B cell (primary cell): ENCODE measurements around the gene TMEM129. TPM values are rescaled to one million over a fixed set of nuclear protein-coding genes. Genes with fewer than 3 reads are reported as not detected.

Experiments
- ATAC-seq: fragments of 200-7000 bp; cut with Tn5 transposase; one replicate; pipeline ENCODE4 v1.10.0; 2021; ENCODE audit warnings: low read depth, mild to moderate bottlenecking, moderate number of reproducible peaks, moderate library complexity
- CTCF ChIA-PET: fragments of 350-600 bp; sonication (Branson Sonifier 250); formaldehyde crosslinking; loops from one replicate; lab custom pipeline; 2021; ENCODE audit warnings: antibody characterized with exemption, inconsistent platforms; lab: Charles Lee
- POLR2A ChIA-PET: fragments of 350-600 bp; sonication (Branson Sonifier 250); formaldehyde crosslinking; loops from one replicate; lab custom pipeline; 2021; ENCODE audit warnings: antibody characterized with exemption; lab: Charles Lee
- DNase-seq: peaks from one replicate; pipeline ENCODE4 v3.0.0; 2013
- H2AFZ ChIP-seq: 2 replicates; pipeline ENCODE4 v1.6.1; 2012; ENCODE audit warnings: mild to moderate bottlenecking, low read depth, low read length; ENCODE audit not compliant: insufficient read depth, poor library complexity, severe bottlenecking
- H3K27ac ChIP-seq, 2 donors: 1 replicate in 1 of 2; 2 replicates in 1 of 2; pipeline ENCODE4 v1.5.1; 2012 to 2013; ENCODE audit warnings: low read length in 2 of 2, mild to moderate bottlenecking in 2 of 2, moderate library complexity in 1 of 2
- H3K27me3 ChIP-seq, 4 experiments: fragments of 200-600 bp in 1 of 4; sonication (generic) in 1 of 4; replicated peaks in 1 of 4; 1 replicate in 2 of 4; 2 replicates in 2 of 4; pipeline versions ENCODE4 v1.6.1 to v1.7.0; 2013 to 2016; ENCODE audit warnings: low read length in 3 of 4, mild to moderate bottlenecking in 2 of 4, mixed read lengths in 1 of 4, moderate library complexity in 1 of 4; ENCODE audit not compliant: insufficient read depth in 4 of 4, control insufficient read depth in 3 of 4; ENCODE audit errors: control extremely low read depth in 1 of 4
- H3K36me3 ChIP-seq, 2 experiments: replicated peaks in 1 of 2; 1 replicate in 1 of 2; 2 replicates in 1 of 2; pipeline versions ENCODE4 v1.6.1 to v1.7.1; 2013; ENCODE audit warnings: low read length in 1 of 2; ENCODE audit not compliant: insufficient read depth in 2 of 2, control insufficient read depth in 1 of 2; ENCODE audit errors: control extremely low read depth in 1 of 2, extremely low read depth in 1 of 2
- H3K4me1 ChIP-seq, 2 donors: fragments of 200-600 bp in 1 of 2; sonication (generic) in 1 of 2; 1 replicate in 1 of 2; 2 replicates in 1 of 2; pipeline versions ENCODE4 v1.5.1 to v1.6.1; 2013 to 2017; ENCODE audit warnings: low read length in 2 of 2; ENCODE audit not compliant: control insufficient read depth in 2 of 2, insufficient read depth in 2 of 2
- H3K4me2 ChIP-seq: replicated peaks from 2 replicates; pipeline ENCODE3; 2012; ENCODE audit warnings: mild to moderate bottlenecking, low read depth, low read length; ENCODE audit not compliant: poor library complexity, severe bottlenecking
- H3K4me3 ChIP-seq, 5 experiments: fragments of 200-600 bp in 1 of 5; sonication (generic) in 1 of 5; 1 replicate in 3 of 5; 2 replicates in 2 of 5; pipeline versions ENCODE4 v1.5.1 to v1.7.0; 2011 to 2016; ENCODE audit warnings: low read length in 4 of 5, mild to moderate bottlenecking in 4 of 5, low read depth in 2 of 5, control low read depth in 1 of 5, moderate library complexity in 1 of 5; ENCODE audit not compliant: insufficient read depth in 1 of 5; ENCODE audit errors: control extremely low read depth in 1 of 5, extremely low read depth in 1 of 5
- H3K79me2 ChIP-seq: fragments of 200-600 bp; sonication (generic); one replicate; pipeline ENCODE4 v1.6.0; 2016; ENCODE audit warnings: low read length; ENCODE audit not compliant: control insufficient read depth, insufficient read depth
- H3K9ac ChIP-seq: fragments of 200-600 bp; sonication (generic); 2 replicates; pipeline ENCODE4 v1.6.1; 2017; ENCODE audit warnings: mild to moderate bottlenecking, low read length, moderate library complexity
- H3K9me3 ChIP-seq, 3 donors: one replicate each; pipeline versions ENCODE4 v1.6.1 to v1.7.1; 2013; ENCODE audit warnings: low read length in 2 of 3; ENCODE audit not compliant: control insufficient read depth in 2 of 3, insufficient read depth in 1 of 3; ENCODE audit errors: control extremely low read depth in 1 of 3
- H4K20me1 ChIP-seq: 2 replicates; pipeline ENCODE4 v1.6.0; 2012; ENCODE audit warnings: mild to moderate bottlenecking, low read length; ENCODE audit not compliant: insufficient read depth, control insufficient read depth, poor library complexity, severe bottlenecking
- H3K27ac Mint-ChIP-seq: one replicate; pipeline ENCODE4 v1.8.0; 2021; ENCODE audit warnings: mixed read lengths
- H3K27me3 Mint-ChIP-seq: one replicate; pipeline ENCODE4 v1.8.0; 2021; ENCODE audit warnings: mixed read lengths
- H3K4me1 Mint-ChIP-seq: one replicate; pipeline ENCODE4 v1.8.0; 2021; ENCODE audit warnings: mixed read lengths
- H3K4me3 Mint-ChIP-seq: one replicate; pipeline ENCODE4 v1.8.0; 2021; ENCODE audit warnings: mixed read lengths
- H3K9me3 Mint-ChIP-seq: one replicate; pipeline ENCODE4 v1.8.0; 2022; ENCODE audit warnings: mixed read lengths; ENCODE audit not compliant: insufficient read depth
- EZH2 ChIP-seq: IDR thresholded peaks from 2 replicates; pipeline ENCODE4 v1.6.1; 2012; ENCODE audit warnings: borderline replicate concordance, low read depth, mild to moderate bottlenecking, moderate library complexity, low read length; ENCODE audit not compliant: insufficient read depth, poor library complexity, severe bottlenecking
- WGBS: methylation state at CpG from one replicate; pipeline ENCODE4 v1.1.5; 2013; ENCODE audit warnings: missing lambda C conversion rate; ENCODE audit not compliant: insufficient coverage; 5-methylcytosine and 5-hydroxymethylcytosine counted together
- intact Hi-C: fragments of 100-400 bp; cut with micrococcal nuclease; formaldehyde crosslinking; loops from one replicate; pipeline ENCODE4 v1.10.0; 2022
- polyA plus RNA-seq: library from polyadenylated mRNA; depleted of rRNA; stranded (reverse); fragments of >200 nt; gene quantifications from 2 replicates; pipeline ENCODE4 v1.2.3, GENCODE V29; 2012
- total RNA-seq, 2 donors: library from RNA; stranded (reverse); fragments of 120-200 nt in 1 of 2; gene quantifications; 1 replicate in 1 of 2; 2 replicates in 1 of 2; pipeline versions ENCODE4 v1.2.3 to v1.2.4, GENCODE V29; 2013 to 2022
- TF ChIP-seq, protein P1 (sequence below): fragments of 200-600 bp; IDR thresholded peaks from one replicate; pipeline ENCODE4 v1.8.0; 2022; ENCODE audit warnings: antibody characterized with exemption, mild to moderate bottlenecking

The TMEM129 gene
- total and polyA plus RNA-seq, 2 donors (not counting 1 experiment from before 2014, with no cell fraction given), result 41.0 to 76.5 TPM

DNA sequence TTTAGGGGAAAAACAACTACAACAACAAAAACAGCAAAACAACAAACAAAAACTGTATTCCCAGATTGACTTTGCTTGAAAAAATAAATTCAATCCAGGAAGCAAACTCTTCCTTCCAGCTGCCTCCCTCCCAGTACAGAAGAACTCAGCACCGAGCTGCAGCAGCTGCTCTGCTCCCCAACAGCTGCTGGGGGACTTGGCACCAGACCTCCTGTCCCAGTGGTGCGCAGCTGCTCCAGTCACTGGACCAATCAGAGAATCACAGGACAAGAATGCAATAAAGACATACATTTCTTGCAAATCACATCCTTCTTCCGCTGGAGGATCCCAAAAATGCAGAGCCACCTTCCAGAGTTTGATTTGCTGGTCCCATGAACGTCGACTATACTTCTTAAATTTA lies 25.2 kb downstream of the TMEM129 start:
- Mint-ChIP-seq H3K4me3 (no peak overlapping the region), H3K4me1 (peaks cover 4% of the 10 kb centered on the region), H3K27me3 (no peaks in the 10 kb centered on the region), H3K27ac (no peak overlapping the region), H3K9me3 (no peaks in the 10 kb centered on the region)
- H3K4me1 ChIP-seq, result no peaks in the 10 kb centered on the region
- H4K20me1 ChIP-seq, result no peaks in the 10 kb centered on the region
- ChIA-PET POLR2A (no interaction called here), CTCF (interaction anchor here (1.8 to 12.1 kb wide), 3 partner anchors 14 to 29 kb away, joined by 5 to 503 read pairs (median 75); partner anchors contain the start of genes SLBP, TACC3 and TMEM129)
- DNase-seq (no peak), ATAC-seq (no peak)
- no peaks in the 10 kb centered on the region for H3K27me3 ChIP-seq
- H3K27ac ChIP-seq, result no peak overlapping the region
- peaks cover 0 to 66% of the 10 kb centered on the region in 2 experiments for H3K36me3 ChIP-seq
- no peak overlapping the region for H3K9ac ChIP-seq
- no peak overlapping the region for H3K4me2 ChIP-seq
- TF ChIP-seq, protein P1, sequence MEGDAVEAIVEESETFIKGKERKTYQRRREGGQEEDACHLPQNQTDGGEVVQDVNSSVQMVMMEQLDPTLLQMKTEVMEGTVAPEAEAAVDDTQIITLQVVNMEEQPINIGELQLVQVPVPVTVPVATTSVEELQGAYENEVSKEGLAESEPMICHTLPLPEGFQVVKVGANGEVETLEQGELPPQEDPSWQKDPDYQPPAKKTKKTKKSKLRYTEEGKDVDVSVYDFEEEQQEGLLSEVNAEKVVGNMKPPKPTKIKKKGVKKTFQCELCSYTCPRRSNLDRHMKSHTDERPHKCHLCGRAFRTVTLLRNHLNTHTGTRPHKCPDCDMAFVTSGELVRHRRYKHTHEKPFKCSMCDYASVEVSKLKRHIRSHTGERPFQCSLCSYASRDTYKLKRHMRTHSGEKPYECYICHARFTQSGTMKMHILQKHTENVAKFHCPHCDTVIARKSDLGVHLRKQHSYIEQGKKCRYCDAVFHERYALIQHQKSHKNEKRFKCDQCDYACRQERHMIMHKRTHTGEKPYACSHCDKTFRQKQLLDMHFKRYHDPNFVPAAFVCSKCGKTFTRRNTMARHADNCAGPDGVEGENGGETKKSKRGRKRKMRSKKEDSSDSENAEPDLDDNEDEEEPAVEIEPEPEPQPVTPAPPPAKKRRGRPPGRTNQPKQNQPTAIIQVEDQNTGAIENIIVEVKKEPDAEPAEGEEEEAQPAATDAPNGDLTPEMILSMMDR, result no peak
- no peak for TF ChIP-seq EZH2
- no peak overlapping the region for H3K4me3 ChIP-seq
- no peaks in the 10 kb centered on the region for H3K9me3 ChIP-seq
- no peak overlapping the region for H2AFZ ChIP-seq
- 79% methylated on average over 2 of the region's 5 CpGs for WGBS
- peaks cover 41% of the 10 kb centered on the region for H3K79me2 ChIP-seq
- intact Hi-C loops, result no loop called here

DNA sequence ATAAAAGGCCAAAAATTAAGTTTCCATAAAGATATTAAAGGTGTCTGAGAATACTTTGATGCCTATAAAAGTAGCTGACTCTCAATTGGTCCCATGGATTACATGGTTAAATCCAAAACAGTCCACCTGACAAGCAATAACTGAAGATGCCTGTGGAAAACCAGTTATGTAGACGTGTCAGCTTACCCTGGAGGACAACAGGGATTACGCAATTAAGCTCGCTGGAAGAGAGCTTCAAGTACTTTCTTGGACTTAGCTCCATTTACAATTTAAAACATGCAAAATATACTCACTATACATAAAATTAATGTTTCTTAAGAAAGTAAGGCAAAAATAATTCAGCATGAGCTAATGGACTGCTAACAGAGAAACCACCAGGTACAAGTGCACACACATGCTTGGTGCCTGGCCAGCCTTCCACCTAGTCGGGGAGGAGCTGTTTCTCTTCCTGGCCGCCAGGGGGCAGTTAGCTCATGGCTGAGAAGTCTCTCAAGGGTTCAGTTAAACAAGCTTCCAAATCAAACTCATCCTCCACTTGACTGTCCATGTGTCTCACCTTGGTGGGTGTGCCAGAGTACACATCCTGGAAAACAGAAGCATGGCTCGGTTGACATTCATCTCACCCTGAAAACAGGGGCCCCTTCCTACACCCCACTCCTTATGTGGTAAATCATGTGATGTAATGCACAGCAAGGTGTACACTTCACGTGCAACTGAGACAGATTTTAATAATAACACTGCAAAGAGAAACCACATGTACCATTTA lies 27.8 kb downstream of the TMEM129 start:
- no peak overlapping the region for H2AFZ ChIP-seq
- TF ChIP-seq EZH2, result no peak
- TF ChIP-seq, protein P1, result peak; percentile 93
- H3K4me1 ChIP-seq, result no peaks in the 10 kb centered on the region
- H3K4me1 Mint-ChIP-seq, result peaks cover 4% of the 10 kb centered on the region
- ATAC-seq (peak; percentile 96), DNase-seq (peak; percentile 87)
- H4K20me1 ChIP-seq, result no peaks in the 10 kb centered on the region
- ChIA-PET POLR2A (interaction anchor here (0.6 to 1.7 kb wide), 4 partner anchors 19 to 46 kb away, joined by 3 to 8 read pairs (median 6); partner anchors contain the start of genes SLBP, TACC3 and TMEM129), CTCF (interaction anchor here (0.6 to 12.1 kb wide), 29 partner anchors 10 to 214 kb away, joined by 3 to 503 read pairs (median 5); partner anchors contain the start of genes FAM53A, FGFR3, SLBP and TACC3)
- H3K79me2 ChIP-seq, result peaks cover 25% of the 10 kb centered on the region
- 22% methylated on average over 4 of the region's 7 CpGs for WGBS
- no peak overlapping the region for H3K9ac ChIP-seq
- no peak overlapping the region for H3K4me3 ChIP-seq
- H3K27ac ChIP-seq, result no peak overlapping the region
- intact Hi-C loops, result loop anchor here (1.0 kb wide), 2 partner anchors 19 to 33 kb away; partner anchors contain the start of gene SLBP
- no peaks in the 10 kb centered on the region for H3K27me3 ChIP-seq
- no peak overlapping the region for H3K4me2 ChIP-seq
- no peaks in the 10 kb centered on the region for H3K27me3 Mint-ChIP-seq
- peaks cover 0 to 49% of the 10 kb centered on the region in 2 experiments for H3K36me3 ChIP-seq
- H3K9me3 Mint-ChIP-seq, result no peaks in the 10 kb centered on the region
- H3K9me3 ChIP-seq, result no peaks in the 10 kb centered on the region
- peak overlapping the region; percentile 53 for H3K27ac Mint-ChIP-seq
- no peak overlapping the region for H3K4me3 Mint-ChIP-seq
